Tibial nerve (tissue), 4 donors: ENCODE data around the gene ZMYND11. TPM values are rescaled to one million over a fixed set of nuclear protein-coding genes. Genes with fewer than 3 reads are reported as not detected.
A peak's percentile ranks its signal among the peaks of the same experiment; 100 is the strongest.

ENCODE experiments used
- DNase-seq, 2 donors: peaks; one replicate each; pipeline ENCODE4 v3.0.0-alpha.2; 2019; ENCODE audit warnings: low spot score in 2 of 2
- H3K27ac ChIP-seq, 4 donors: fragments of 200-600 bp; sonication (generic) in 3 of 4; one replicate each; pipeline ENCODE4 v1.5.1; 2017 to 2019; ENCODE audit warnings: mild to moderate bottlenecking in 1 of 4
- H3K27me3 ChIP-seq, 2 donors: fragments of 200-600 bp; sonication (generic) in 1 of 2; one replicate each; pipeline versions ENCODE4 v1.5.1 to v1.6.0; 2017 to 2019
- H3K36me3 ChIP-seq, 3 donors: fragments of 200-600 bp; sonication (generic); one replicate each; pipeline ENCODE4 v1.5.1; 2018 to 2019
- H3K4me1 ChIP-seq, 4 donors: fragments of 200-600 bp; sonication (generic) in 3 of 4; one replicate each; pipeline ENCODE4 v1.5.1; 2017 to 2019
- H3K4me3 ChIP-seq, 4 donors: fragments of 200-600 bp; sonication (generic) in 3 of 4; one replicate each; pipeline ENCODE4 v1.5.1; 2017 to 2019; ENCODE audit warnings: mild to moderate bottlenecking in 1 of 4, moderate library complexity in 1 of 4
- H3K9me3 ChIP-seq, 4 donors: fragments of 200-600 bp; sonication (generic) in 3 of 4; one replicate each; pipeline ENCODE4 v1.5.1; 2017 to 2019
- EP300 ChIP-seq, 2 donors: sonication (generic); formaldehyde crosslinking; IDR thresholded peaks; one replicate each; pipeline ENCODE4 v1.6.1; 2017; ENCODE audit warnings: antibody characterized with exemption in 2 of 2, mild to moderate bottlenecking in 1 of 2
- POLR2A ChIP-seq, 2 donors: fragments of 450-650 bp; IDR thresholded peaks; one replicate each; pipeline ENCODE4 v1.6.1; 2017; ENCODE audit warnings: antibody characterized with exemption in 2 of 2, mild to moderate bottlenecking in 2 of 2, moderate library complexity in 2 of 2
- WGBS, 2 donors: methylation state at CpG; one replicate each; pipeline ENCODE4 v1.1.5; 2018; 5-methylcytosine and 5-hydroxymethylcytosine counted together
- total RNA-seq, 4 donors: library from RNA; depleted of rRNA; stranded (reverse); fragments of >200 nt; gene quantifications; one replicate each; pipeline ENCODE4 v1.1.0, GENCODE V29; 2016
- TF ChIP-seq, protein P1 (sequence below), 5 experiments: fragments of 200-600 bp in 3 of 5; fragments of 450-650 bp in 2 of 5; sonication (generic) in 3 of 5; IDR thresholded peaks; one replicate each; pipeline ENCODE4 v1.5.1; 2016 to 2019; ENCODE audit warnings: antibody characterized with exemption in 5 of 5, mild to moderate bottlenecking in 3 of 5, moderate library complexity in 2 of 5

The ZMYND11 gene
- total RNA-seq, 4 donors from 2014 or later, result 66.3 to 80.2 (median 69.2) TPM

DNA sequence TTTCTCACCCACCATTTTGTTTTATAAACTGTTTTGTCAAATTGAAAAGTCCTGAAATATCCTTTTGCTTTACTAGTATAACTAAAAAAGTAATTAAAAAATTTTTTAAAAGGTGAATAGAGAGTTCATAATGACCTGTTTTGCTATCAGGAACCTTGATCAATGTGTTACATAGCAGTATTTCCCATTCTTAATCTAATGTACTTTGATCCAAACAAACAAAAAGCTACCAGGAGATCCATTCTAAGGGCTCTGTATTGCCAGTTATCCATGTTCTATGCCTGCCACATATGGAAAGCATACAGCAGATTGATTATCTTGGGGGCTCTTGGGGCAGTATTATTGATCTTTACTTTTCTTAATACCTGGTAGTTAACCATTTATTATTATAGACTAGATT lies 32.1 kb downstream of the ZMYND11 start:
- Histone ChIP-seq H3K4me3 (no peak overlapping the region), H3K36me3 (peaks cover 0 to 4% (median 0%) of the 10 kb centered on the region in 3 donors), H3K27me3 (no peaks in the 10 kb centered on the region), H3K4me1 (peaks cover 0 to 9% (median 0%) of the 10 kb centered on the region in 4 donors), H3K9me3 (peaks cover 0 to 13% (median 0%) of the 10 kb centered on the region in 4 donors), H3K27ac (no peak overlapping the region)
- TF ChIP-seq EP300 (IDR thresholded peaks at IDR 0.05), result no peak
- DNase-seq, result no peak

GRCh38 chr10:173741-174140 lies 38.5 kb downstream of the ZMYND11 start:
- H3K27me3 ChIP-seq, result no peaks in the 10 kb centered on the region
- peaks cover 0 to 4% (median 0%) of the 10 kb centered on the region in 3 donors for H3K36me3 ChIP-seq
- DNase-seq, result no peak
- WGBS, 2 donors, result 65 to 79% methylated on average over 4 of the region's 4 CpGs
- peaks cover 0 to 6% (median 0%) of the 10 kb centered on the region in 4 donors for H3K9me3 ChIP-seq
- no peak overlapping the region for H3K4me3 ChIP-seq
- TF ChIP-seq, protein P1, sequence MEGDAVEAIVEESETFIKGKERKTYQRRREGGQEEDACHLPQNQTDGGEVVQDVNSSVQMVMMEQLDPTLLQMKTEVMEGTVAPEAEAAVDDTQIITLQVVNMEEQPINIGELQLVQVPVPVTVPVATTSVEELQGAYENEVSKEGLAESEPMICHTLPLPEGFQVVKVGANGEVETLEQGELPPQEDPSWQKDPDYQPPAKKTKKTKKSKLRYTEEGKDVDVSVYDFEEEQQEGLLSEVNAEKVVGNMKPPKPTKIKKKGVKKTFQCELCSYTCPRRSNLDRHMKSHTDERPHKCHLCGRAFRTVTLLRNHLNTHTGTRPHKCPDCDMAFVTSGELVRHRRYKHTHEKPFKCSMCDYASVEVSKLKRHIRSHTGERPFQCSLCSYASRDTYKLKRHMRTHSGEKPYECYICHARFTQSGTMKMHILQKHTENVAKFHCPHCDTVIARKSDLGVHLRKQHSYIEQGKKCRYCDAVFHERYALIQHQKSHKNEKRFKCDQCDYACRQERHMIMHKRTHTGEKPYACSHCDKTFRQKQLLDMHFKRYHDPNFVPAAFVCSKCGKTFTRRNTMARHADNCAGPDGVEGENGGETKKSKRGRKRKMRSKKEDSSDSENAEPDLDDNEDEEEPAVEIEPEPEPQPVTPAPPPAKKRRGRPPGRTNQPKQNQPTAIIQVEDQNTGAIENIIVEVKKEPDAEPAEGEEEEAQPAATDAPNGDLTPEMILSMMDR (IDR thresholded peaks at IDR 0.05), result no peak
- TF ChIP-seq EP300 (IDR thresholded peaks at IDR 0.05) (no peak), POLR2A (IDR thresholded peaks at IDR 0.05) (no peak)
- no peak overlapping the region for H3K27ac ChIP-seq
- H3K4me1 ChIP-seq, result peaks cover 0 to 13% (median 1%) of the 10 kb centered on the region in 4 donors

DNA sequence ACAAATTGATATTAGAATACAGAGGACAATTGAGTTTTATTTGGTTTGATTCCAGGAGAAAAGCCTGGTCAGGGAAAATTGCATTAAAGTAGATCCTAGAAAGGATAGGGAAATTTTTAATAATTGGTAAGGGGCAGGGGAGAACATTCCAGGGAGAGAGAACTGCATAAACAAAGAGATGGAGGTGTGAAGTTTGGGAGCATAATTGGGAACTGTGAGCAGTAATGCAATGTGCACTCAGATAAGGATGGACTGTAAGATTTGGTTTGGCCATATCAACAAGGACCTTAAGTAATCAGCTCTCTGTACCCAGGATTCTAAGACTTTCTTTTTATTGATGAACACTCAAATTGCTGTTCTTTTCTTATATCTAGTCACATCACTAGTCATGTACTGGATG lies 41.4 kb downstream of the ZMYND11 start:
- peaks cover 0 to 6% (median 0%) of the 10 kb centered on the region in 4 donors for H3K9me3 ChIP-seq
- H3K4me1 ChIP-seq, result peaks cover 0 to 18% (median 5%) of the 10 kb centered on the region in 4 donors
- H3K4me3 ChIP-seq, result no peak overlapping the region
- TF ChIP-seq EP300 (IDR thresholded peaks at IDR 0.05), result no peak
- TF ChIP-seq, protein P1 (IDR thresholded peaks at IDR 0.05), result no peak
- TF ChIP-seq POLR2A (IDR thresholded peaks at IDR 0.05), result no peak
- DNase-seq, result no peak
- no peaks in the 10 kb centered on the region for H3K27me3 ChIP-seq
- no peak overlapping the region for H3K27ac ChIP-seq
- peaks cover 0 to 20% (median 0%) of the 10 kb centered on the region in 3 donors for H3K36me3 ChIP-seq

- WGBS, 2 donors, result 46 to 48% methylated on average over 2 of the region's 2 CpGs
- Histone ChIP-seq H3K27ac (no peak overlapping the region), H3K4me3 (no peak overlapping the region), H3K9me3 (no peaks in the 10 kb centered on the region), H3K4me1 (peaks cover 0 to 18% (median 5%) of the 10 kb centered on the region in 4 donors), H3K36me3 (peaks cover 0 to 32% (median 7%) of the 10 kb centered on the region in 3 donors), H3K27me3 (no peaks in the 10 kb centered on the region)
- TF ChIP-seq, protein P1 (IDR thresholded peaks at IDR 0.05), result peak in 4 of 5 experiments; percentile 27 to 36 (median 31)
- TF ChIP-seq POLR2A (IDR thresholded peaks at IDR 0.05), result no peak
- DNase-seq, result no peak
Observed at GRCh38 chr10:178208-178607, 43.0 kb downstream of the ZMYND11 start.

DNA sequence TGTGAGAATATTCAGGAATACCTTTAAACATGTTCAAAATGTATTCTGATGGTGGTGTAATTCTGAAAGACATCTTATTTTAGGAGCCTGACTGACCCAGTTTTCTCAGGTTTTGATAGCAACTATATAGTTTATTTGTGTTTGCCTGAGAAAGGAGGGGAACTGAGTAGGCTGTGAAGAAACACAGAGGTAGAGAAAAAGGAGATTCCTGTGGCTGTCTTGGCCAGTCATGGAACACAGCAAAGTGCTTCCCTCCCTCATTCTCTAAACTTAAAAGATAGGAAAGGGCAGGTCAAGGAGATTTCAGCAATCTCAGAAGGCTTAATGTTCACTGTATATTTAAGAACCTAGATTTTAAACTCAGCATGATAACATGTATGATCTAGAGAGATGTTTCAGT lies 43.5 kb downstream of the ZMYND11 start:
- H3K27ac ChIP-seq, result peak overlapping the region in 1 of 4 donors; percentile 37
- H3K36me3 ChIP-seq, result peaks cover 0 to 37% (median 12%) of the 10 kb centered on the region in 3 donors
- H3K4me1 ChIP-seq, result peaks cover 0 to 18% (median 5%) of the 10 kb centered on the region in 4 donors
- H3K9me3 ChIP-seq, result peaks cover 0 to 5% (median 0%) of the 10 kb centered on the region in 4 donors
- H3K27me3 ChIP-seq, result no peaks in the 10 kb centered on the region
- TF ChIP-seq, protein P1 (IDR thresholded peaks at IDR 0.05), result no peak
- TF ChIP-seq POLR2A (IDR thresholded peaks at IDR 0.05) (no peak), EP300 (IDR thresholded peaks at IDR 0.05) (no peak)
- no peak overlapping the region for H3K4me3 ChIP-seq
- DNase-seq, result no peak
